ENCODE data around the gene LOXL3. TPM values are rescaled to one million over a fixed set of nuclear protein-coding genes. Genes with fewer than 3 reads are reported as not detected.

LOXL3 gene
- total RNA-seq, 2 experiments from 2014 or later: 0.21 to 0.98 TPM

DNA sequence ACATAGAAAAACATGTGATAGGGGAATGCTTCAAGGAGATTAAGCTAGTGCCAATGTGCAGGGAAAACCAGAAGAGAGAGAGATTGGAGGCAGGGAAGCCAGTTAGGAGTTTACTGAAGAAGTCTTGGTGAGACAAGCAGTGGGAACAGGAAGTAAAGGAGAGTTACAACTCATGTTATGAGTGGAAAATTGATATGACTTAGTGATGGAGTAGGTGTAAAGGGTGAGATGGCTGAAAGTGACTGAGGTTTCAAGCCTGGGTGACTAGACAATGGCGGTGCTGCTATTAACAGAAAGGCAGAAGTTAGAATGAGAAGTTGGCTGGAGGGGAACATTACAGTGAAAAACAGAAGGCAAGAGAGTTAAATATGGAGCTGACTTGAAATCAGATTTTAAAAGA is 17.3 kb upstream of the LOXL3 start:
- TF ChIP-seq, protein P1, sequence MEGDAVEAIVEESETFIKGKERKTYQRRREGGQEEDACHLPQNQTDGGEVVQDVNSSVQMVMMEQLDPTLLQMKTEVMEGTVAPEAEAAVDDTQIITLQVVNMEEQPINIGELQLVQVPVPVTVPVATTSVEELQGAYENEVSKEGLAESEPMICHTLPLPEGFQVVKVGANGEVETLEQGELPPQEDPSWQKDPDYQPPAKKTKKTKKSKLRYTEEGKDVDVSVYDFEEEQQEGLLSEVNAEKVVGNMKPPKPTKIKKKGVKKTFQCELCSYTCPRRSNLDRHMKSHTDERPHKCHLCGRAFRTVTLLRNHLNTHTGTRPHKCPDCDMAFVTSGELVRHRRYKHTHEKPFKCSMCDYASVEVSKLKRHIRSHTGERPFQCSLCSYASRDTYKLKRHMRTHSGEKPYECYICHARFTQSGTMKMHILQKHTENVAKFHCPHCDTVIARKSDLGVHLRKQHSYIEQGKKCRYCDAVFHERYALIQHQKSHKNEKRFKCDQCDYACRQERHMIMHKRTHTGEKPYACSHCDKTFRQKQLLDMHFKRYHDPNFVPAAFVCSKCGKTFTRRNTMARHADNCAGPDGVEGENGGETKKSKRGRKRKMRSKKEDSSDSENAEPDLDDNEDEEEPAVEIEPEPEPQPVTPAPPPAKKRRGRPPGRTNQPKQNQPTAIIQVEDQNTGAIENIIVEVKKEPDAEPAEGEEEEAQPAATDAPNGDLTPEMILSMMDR (conservative IDR thresholded peaks at IDR 0.05; ENCODE audit: low read length): no peak
- TF ChIP-seq EZH2phosphoT487 (IDR thresholded peaks at IDR 0.05; ENCODE audit: borderline replicate concordance, low read depth, low read length): no peak
- Histone ChIP-seq H4K20me1 (ENCODE audit: insufficient read depth, low read length) (no peaks in the 10 kb centered on the region), H3K4me3 (ENCODE audit: low read depth, low read length, poor library complexity, severe bottlenecking) (no peak overlapping the region), H3K36me3 (ENCODE audit: insufficient read depth, low read length) (no peaks in the 10 kb centered on the region), H3K27ac (ENCODE audit: low read depth, low read length, poor library complexity, severe bottlenecking) (no peak overlapping the region), H3K79me2 (ENCODE audit: insufficient read depth, low read depth, low read length) (no peaks in the 10 kb centered on the region), H2AFZ (ENCODE audit: low read length) (peak overlapping the region; percentile 63), H3K9me3 (ENCODE audit: low read length) (no peaks in the 10 kb centered on the region), H3K4me1 (ENCODE audit: insufficient read depth, low read length, poor library complexity, severe bottlenecking) (peaks cover 19% of the 10 kb centered on the region), H3K4me2 (ENCODE audit: low read length) (peak overlapping the region; percentile 13; the same call in 1 of the 2 replicates), H3K9me2 (ENCODE audit: insufficient read depth, low read length) (no peaks in the 10 kb centered on the region)
- BruUV-seq (replicated peaks): no TSS peak
- POLR2A ChIA-PET: interaction anchor here (0.6 to 0.7 kb wide), 3 partner anchors 27 to 115 kb away, joined by 3 to 4 read pairs (median 3); partner anchors contain the start of gene MOGS
- intact Hi-C loops (cut with micrococcal nuclease; ENCODE audit: unreplicated experiment): no loop called here
- DNase-seq (ENCODE audit: low spot score): peak; percentile 34
- CTCF ChIA-PET (ENCODE audit: unreplicated experiment): interaction anchor here (1.1 kb wide), 1 partner anchor 15 kb away, joined by 4 read pairs; no protein-coding TSS in a partner anchor

- TF ChIP-seq EZH2phosphoT487 (IDR thresholded peaks at IDR 0.05; ENCODE audit: borderline replicate concordance, low read depth, low read length): no peak
- TF ChIP-seq, protein P1 (conservative IDR thresholded peaks at IDR 0.05; ENCODE audit: low read length): no peak
- H3K79me2 ChIP-seq (ENCODE audit: insufficient read depth, low read depth, low read length): no peaks in the 10 kb centered on the region
Observed at GRCh38 chr2:74569686-74570085, 15.9 kb upstream of the LOXL3 start.

DNA sequence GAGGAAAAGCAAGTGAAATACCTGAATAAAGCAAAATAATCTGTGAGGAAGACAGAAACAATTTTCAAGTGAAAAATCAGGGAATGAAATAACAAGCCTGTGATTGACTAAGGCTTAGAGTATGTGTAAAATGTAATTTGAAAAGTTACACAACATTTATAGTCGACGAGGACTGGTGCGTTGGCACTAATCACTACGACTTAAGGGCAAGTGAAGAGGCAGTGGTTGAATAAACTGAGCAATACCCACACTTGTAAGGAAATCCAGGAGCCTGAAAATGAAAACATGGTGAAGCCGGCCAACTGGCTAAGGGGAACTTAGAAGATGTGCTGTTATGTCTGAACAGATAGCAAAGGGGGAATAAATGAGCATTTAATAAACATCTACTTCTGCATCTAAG is 14.1 kb upstream of the LOXL3 start:
- no peak for DNase-seq (ENCODE audit: low spot score)
- Histone ChIP-seq H2AFZ (ENCODE audit: low read length) (no peak overlapping the region), H3K4me1 (ENCODE audit: insufficient read depth, low read length, poor library complexity, severe bottlenecking) (peaks cover 10% of the 10 kb centered on the region), H3K9me3 (ENCODE audit: low read length) (no peaks in the 10 kb centered on the region), H3K36me3 (ENCODE audit: insufficient read depth, low read length) (no peaks in the 10 kb centered on the region), H3K27ac (ENCODE audit: low read depth, low read length, poor library complexity, severe bottlenecking) (no peak overlapping the region), H3K79me2 (ENCODE audit: insufficient read depth, low read depth, low read length) (no peaks in the 10 kb centered on the region), H4K20me1 (ENCODE audit: insufficient read depth, low read length) (no peaks in the 10 kb centered on the region), H3K4me3 (ENCODE audit: low read depth, low read length, poor library complexity, severe bottlenecking) (no peak overlapping the region), H3K4me2 (ENCODE audit: low read length) (no peak overlapping the region), H3K9me2 (ENCODE audit: insufficient read depth, low read length) (no peaks in the 10 kb centered on the region)
- BruUV-seq (replicated peaks): no TSS peak
- ChIA-PET POLR2A (no interaction called here), CTCF (ENCODE audit: unreplicated experiment) (interaction anchor here (1.2 kb wide), 1 partner anchor 22 kb away, joined by 3 read pairs; no protein-coding TSS in a partner anchor)
- intact Hi-C loops (cut with micrococcal nuclease; ENCODE audit: unreplicated experiment): no loop called here
- TF ChIP-seq, protein P1 (conservative IDR thresholded peaks at IDR 0.05; ENCODE audit: low read length): no peak
- no peak for TF ChIP-seq EZH2phosphoT487 (IDR thresholded peaks at IDR 0.05; ENCODE audit: borderline replicate concordance, low read depth, low read length)

More at GRCh38 chr2:74569686-74570085, 15.9 kb upstream of the LOXL3 start:
- H3K36me3 ChIP-seq (ENCODE audit: insufficient read depth, low read length): no peaks in the 10 kb centered on the region
- intact Hi-C loops (cut with micrococcal nuclease; ENCODE audit: unreplicated experiment): no loop called here
- no peak overlapping the region for H3K4me2 ChIP-seq (ENCODE audit: low read length)
- no peaks in the 10 kb centered on the region for H3K9me2 ChIP-seq (ENCODE audit: insufficient read depth, low read length)
- peaks cover 19% of the 10 kb centered on the region for H3K4me1 ChIP-seq (ENCODE audit: insufficient read depth, low read length, poor library complexity, severe bottlenecking)
- H4K20me1 ChIP-seq (ENCODE audit: insufficient read depth, low read length): no peaks in the 10 kb centered on the region
- no TSS peak for BruUV-seq (replicated peaks)
- DNase-seq (ENCODE audit: low spot score): no peak
- no peak overlapping the region for H2AFZ ChIP-seq (ENCODE audit: low read length)
- H3K27ac ChIP-seq (ENCODE audit: low read depth, low read length, poor library complexity, severe bottlenecking): no peak overlapping the region
- ChIA-PET CTCF (ENCODE audit: unreplicated experiment) (no interaction called here), POLR2A (no interaction called here)
- H3K9me3 ChIP-seq (ENCODE audit: low read length): no peaks in the 10 kb centered on the region
- H3K4me3 ChIP-seq (ENCODE audit: low read depth, low read length, poor library complexity, severe bottlenecking): no peak overlapping the region
